GM10248 (cell line): ENCODE data around the gene MELK.

Experiments used
- CTCF ChIA-PET: fragments of 300-600 bp; sonication (Branson Sonifier 250); formaldehyde crosslinking; extraction: SDS; loops from one replicate; lab custom pipeline; 2021; ENCODE audit warnings: antibody characterized with exemption; lab: Yijun Ruan, JAX
- POLR2A ChIA-PET: fragments of 350-650 bp; sonication (Branson Sonifier 250); formaldehyde crosslinking; extraction: SDS; loops from one replicate; lab custom pipeline; 2020; ENCODE audit warnings: antibody characterized with exemption; lab: Yijun Ruan, JAX
- DNase-seq: peaks from one replicate; pipeline ENCODE4 v3.0.0; 2012; ENCODE audit errors: extremely low spot score
- CTCF ChIP-seq: IDR thresholded peaks from 2 replicates; pipeline ENCODE4 v1.5.1; 2012; ENCODE audit warnings: mild to moderate bottlenecking, low read depth; ENCODE audit errors: extremely low read depth, missing control alignments, control extremely low read depth

MELK gene

GRCh38 chr9:36698984-36699383 is 126.3 kb downstream of the MELK start:
- TF ChIP-seq CTCF, result no peak
- ChIA-PET CTCF (no interaction called here), POLR2A (no interaction called here)
- no peak for DNase-seq

GRCh38 chr9:36704148-36704547 is 131.5 kb downstream of the MELK start:
- no peak for TF ChIP-seq CTCF
- POLR2A ChIA-PET, result no interaction called here
- CTCF ChIA-PET, result no interaction called here
- no peak for DNase-seq

- ChIA-PET CTCF (interaction anchor here (1.3 kb wide), 1 partner anchor 30 kb away, joined by 3 read pairs; no protein-coding TSS in a partner anchor), POLR2A (interaction anchor here (0.6 kb wide), 1 partner anchor 72 kb away, joined by 4 read pairs; no protein-coding TSS in a partner anchor)
- DNase-seq, result no peak
- no peak for TF ChIP-seq CTCF
Measured at GRCh38 chr9:36713515-36714490, 141.1 kb downstream of the MELK start.

- ChIA-PET CTCF (interaction anchor here (1.2 kb wide), 1 partner anchor 12 kb away, joined by 3 read pairs; no protein-coding TSS in a partner anchor), POLR2A (no interaction called here)
- no peak for DNase-seq
- TF ChIP-seq CTCF, result no peak
Measured at GRCh38 chr9:36716496-36716895, 143.8 kb downstream of the MELK start.

GRCh38 chr9:36717276-36717675 is 144.6 kb downstream of the MELK start:
- no peak for TF ChIP-seq CTCF
- POLR2A ChIA-PET, result no interaction called here

GRCh38 chr9:36718612-36719011 is 145.9 kb downstream of the MELK start:
- ChIA-PET POLR2A (no interaction called here), CTCF (no interaction called here)
- no peak for DNase-seq
- TF ChIP-seq CTCF, result no peak

More at GRCh38 chr9:36717276-36717675, 144.6 kb downstream of the MELK start:
- no peak for DNase-seq
- CTCF ChIA-PET, result no interaction called here
